Fibroblast of skin of scalp (primary cell): ENCODE measurements around the gene HTRA3.

Experiments
- DNase-seq: peaks from one replicate; pipeline ENCODE4 v3.0.0-alpha.2; 2013

HTRA3 gene

GRCh38 chr4:8247047-8247930 is 22.3 kb upstream of the HTRA3 start:
- DNase-seq = no peak

- DNase-seq = no peak
These were observed 21.5 kb upstream of the HTRA3 start for GRCh38 chr4:8248091-8248490.

- DNase-seq = no peak
These were observed 19.3 kb upstream of the HTRA3 start for GRCh38 chr4:8250227-8250626.

- no peak for DNase-seq
These were observed 18.9 kb upstream of the HTRA3 start for GRCh38 chr4:8250637-8251036.

- DNase-seq = no peak
These were observed 18.3 kb upstream of the HTRA3 start for GRCh38 chr4:8251110-8251883.

GRCh38 chr4:8252301-8253173 is 17.0 kb upstream of the HTRA3 start:
- no peak for DNase-seq

- no peak for DNase-seq
These were observed 15.5 kb upstream of the HTRA3 start for GRCh38 chr4:8254076-8254475.

- peak; percentile 84 for DNase-seq
These were observed 13.7 kb upstream of the HTRA3 start for GRCh38 chr4:8255698-8256441.

- no peak for DNase-seq
These were observed 11.7 kb upstream of the HTRA3 start for GRCh38 chr4:8257854-8258253.

- no peak for DNase-seq
These were observed 10.9 kb upstream of the HTRA3 start for GRCh38 chr4:8258552-8259212.

GRCh38 chr4:8259743-8260430 is 9.7 kb upstream of the HTRA3 start:
- no peak for DNase-seq

- peak; percentile 80 for DNase-seq
These were observed 8.9 kb upstream of the HTRA3 start for GRCh38 chr4:8260656-8261111.

GRCh38 chr4:8261851-8262535 is 7.6 kb upstream of the HTRA3 start:
- DNase-seq = peak; percentile 63

GRCh38 chr4:8262637-8263322 is 6.8 kb upstream of the HTRA3 start:
- DNase-seq = no peak

- no peak for DNase-seq
These were observed 6.2 kb upstream of the HTRA3 start for GRCh38 chr4:8263397-8263796.

- no peak for DNase-seq
These were observed 5.4 kb upstream of the HTRA3 start for GRCh38 chr4:8264106-8264505.

GRCh38 chr4:8265171-8265929 is 4.2 kb upstream of the HTRA3 start:
- no peak for DNase-seq

GRCh38 chr4:8266088-8266487 is 3.5 kb upstream of the HTRA3 start:
- DNase-seq = no peak

GRCh38 chr4:8266508-8266907 is 3.0 kb upstream of the HTRA3 start:
- no peak for DNase-seq
